OCI-M2 (cell line): ENCODE measurements around the gene PRODH.
"Not testable (repeated sequence)": the region's sequence is repeated elsewhere in the genome, so short reads cannot be mapped to it uniquely, and the experiment has no call there.

ENCODE experiments used
- DNase-seq: peaks from one replicate; lab custom pipeline; 2025; ENCODE audit not compliant: unreplicated experiment; lab: John Stamatoyannopoulos, UW

The PRODH gene

DNA sequence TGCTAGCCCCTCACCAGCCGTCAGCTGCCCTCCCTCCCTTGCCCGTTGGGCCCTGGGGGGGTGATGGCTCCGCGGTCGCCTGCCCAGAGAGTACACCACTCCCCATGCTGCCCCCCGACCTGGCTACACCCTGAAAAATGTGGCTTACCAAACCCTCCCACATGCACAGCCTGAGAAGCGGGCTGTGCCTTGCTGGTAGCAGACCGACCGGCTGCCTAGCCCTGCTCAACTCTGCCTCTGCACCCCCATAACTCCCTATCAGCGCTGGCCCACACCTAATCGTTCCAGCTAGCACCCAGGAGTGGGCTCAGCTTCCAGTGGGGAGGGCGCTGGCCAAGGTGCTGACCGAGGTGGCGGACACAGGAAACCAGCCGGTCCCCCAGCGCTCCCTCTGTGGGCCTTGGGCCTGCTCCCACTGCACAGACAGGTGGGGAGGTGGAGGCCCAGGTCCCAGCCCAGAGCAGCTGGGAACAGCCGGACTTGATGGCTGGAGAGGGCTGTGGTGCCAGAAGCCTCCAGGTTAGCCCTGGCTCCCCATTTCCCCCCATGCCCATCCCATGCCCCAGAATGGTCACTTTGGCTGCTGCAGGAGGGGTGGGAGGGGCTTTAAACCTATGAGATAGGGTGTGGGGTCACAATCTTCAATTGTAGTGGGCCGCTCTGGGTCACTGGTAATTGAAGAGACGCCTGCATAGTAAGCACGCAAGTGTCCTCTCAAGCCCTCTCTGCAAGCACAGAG, 32.1 kb upstream of the PRODH start:
- DNase-seq = no peak

DNA sequence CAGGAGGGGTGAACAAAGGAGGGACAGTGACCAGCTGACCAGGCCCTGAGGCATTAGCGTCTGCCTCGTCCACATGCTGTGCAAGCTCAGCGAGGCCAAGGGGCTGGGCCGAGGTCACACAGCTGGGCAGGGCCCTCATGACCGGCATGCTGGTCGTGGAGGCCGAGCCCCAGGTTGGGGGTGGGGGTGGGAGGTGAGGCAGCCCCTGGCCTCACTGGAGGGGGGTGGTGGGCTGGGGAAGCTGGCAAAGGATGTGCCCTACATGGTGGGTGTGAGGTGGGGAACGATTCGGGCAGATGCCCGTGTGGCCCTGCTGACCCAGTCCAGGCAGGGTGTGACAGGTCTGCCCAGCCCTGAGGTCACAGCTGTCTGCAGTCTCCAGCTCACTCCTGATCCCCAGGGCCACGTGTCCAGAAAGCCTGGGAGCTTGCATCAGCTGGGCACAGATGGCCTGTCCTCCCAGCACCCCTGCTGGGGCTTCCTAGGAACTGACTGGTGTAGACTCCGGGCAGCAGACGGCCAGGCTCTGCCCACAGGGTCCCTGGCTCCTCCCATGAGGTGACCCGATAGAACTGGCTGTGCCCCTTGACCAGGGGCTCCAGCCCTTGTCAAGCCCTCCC, 31.4 kb upstream of the PRODH start:
- DNase-seq = not testable (repeated sequence)

DNA sequence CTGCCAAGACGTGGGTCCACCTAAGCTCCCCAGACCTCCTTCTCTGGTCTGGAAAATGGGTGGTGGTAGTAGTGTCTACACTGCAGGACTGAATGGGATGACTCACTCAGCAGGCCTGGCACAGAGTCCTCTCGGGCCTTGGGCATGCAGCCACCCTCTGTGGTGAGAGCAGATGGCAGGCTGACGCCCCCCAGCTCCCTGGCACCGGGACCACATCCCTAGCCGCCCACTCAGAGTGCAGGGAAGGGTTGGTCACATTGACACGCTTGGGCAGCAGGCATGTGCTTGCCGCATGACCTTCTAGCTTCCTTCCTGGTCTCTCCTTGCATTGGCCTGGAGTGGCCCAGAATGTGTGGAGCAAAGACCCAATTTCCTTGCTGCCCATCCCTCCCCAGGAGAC, 30.7 kb upstream of the PRODH start:
- no peak for DNase-seq

DNA sequence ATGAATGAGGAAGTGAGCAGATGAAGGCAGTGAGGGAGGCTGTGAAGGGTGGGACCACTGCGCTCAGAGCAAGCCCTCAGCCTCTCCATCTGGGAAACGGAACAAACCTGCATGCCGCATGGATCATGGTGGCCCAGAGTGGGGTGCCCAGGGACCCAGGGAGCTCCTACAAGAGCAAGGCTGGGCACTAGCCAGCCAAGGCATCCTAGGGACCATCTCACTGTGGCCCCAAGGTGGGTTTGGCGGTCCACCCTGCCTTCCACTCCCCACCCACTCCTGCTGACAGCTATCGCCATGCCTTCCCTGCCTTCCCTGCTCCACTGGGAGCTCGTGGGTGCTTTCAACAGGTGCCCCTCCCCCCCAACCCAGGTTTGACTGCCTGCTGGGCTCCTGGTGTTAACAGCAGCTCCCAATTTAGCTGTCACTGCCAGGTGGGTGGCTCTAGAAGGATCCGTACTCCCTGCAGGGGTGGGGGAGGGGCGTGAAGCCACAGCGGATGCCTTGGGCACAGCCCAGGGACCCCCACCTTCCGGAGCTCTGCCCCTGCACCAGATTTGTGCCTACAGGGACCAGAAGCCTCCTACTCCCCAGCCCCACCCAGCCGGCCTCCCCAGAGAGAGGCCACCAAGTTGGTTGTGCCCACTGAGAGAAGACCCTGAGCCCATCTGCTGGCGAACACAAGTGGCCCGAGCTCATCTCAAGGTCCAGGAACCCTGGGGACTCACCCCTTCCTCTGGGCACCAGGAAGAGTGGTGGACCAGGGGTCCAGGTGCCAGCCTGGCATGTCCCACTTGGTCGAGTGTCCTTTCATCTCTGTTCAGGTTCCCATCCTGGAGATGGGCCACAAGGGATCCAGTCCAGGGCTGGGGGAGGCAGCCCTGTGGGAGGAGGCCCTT, 29.7 kb upstream of the PRODH start:
- DNase-seq = no peak

DNA sequence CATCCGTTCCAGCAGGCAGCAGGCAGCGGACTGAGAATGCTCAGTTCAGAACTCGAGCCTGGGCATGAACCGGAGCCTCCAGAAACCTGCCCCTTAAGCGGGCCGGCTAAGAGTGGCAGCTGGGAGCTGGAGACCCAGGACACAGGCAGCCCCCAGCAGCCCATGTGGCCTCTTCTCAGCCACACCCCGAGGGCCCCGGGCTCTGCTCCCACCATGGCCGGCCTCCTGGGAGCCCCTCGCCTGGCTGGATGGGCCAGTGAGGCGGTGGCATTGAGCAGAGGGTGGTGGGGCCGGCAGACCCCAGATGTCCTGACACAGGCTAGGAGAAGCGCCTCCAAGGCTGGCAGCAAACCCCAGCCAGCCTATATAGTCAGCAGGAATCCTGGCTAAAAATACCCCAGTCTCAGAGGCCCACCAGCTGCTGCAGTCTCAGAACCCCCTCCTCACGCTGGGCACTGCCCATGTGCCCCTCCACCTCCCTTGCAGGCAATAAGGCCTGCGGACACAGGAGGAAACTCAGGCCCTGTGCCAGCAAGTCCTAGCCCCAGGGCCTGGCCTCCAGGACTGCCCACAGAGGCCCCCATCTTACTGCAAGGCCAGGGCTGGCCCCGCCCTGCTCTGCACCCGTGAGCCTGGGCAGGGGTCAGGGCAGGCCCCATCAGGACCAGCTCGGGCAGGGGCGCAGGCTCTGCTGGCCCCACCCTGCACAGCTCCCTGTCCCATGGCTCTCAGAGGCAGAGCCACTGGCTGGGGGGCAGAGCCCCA, 28.6 kb upstream of the PRODH start:
- not testable (repeated sequence) for DNase-seq

DNA sequence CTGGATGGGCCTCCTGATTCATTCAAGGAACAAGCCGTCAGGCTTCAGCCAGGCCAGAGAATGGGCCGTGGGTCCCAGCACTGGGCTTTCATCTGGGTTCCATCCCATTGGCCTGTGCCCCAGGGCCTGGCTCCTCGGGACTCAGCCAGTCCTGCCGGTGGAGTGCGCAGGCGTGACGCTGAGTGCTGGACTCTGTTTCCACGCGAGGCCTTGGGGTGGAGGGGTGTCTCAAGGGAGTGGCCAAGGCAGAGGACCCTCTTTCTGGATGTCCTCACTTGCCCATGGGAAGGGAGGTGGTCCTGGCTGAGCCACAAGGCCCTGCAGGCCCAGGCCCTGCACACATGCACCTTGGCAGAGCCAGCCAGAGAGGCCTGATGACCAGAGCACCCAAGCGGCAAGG, 28.0 kb upstream of the PRODH start:
- DNase-seq = not testable (repeated sequence)

DNA sequence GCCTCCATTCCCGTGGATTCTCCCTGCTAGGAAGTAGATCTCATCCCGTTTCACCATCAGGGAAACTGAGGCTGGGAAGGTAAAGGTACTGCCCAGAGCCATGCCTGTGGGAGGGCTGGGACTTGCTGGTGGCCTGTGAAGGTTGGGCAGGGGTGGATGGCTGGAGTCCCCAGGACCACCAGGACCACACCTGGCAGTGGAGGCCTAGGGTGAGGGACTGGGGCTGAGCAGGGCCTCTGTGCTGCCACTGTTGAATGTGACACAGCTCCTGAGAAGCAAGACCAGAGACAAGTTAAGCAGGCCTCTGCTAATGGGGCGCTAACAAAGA, 26.2 kb upstream of the PRODH start:
- no peak for DNase-seq

DNA sequence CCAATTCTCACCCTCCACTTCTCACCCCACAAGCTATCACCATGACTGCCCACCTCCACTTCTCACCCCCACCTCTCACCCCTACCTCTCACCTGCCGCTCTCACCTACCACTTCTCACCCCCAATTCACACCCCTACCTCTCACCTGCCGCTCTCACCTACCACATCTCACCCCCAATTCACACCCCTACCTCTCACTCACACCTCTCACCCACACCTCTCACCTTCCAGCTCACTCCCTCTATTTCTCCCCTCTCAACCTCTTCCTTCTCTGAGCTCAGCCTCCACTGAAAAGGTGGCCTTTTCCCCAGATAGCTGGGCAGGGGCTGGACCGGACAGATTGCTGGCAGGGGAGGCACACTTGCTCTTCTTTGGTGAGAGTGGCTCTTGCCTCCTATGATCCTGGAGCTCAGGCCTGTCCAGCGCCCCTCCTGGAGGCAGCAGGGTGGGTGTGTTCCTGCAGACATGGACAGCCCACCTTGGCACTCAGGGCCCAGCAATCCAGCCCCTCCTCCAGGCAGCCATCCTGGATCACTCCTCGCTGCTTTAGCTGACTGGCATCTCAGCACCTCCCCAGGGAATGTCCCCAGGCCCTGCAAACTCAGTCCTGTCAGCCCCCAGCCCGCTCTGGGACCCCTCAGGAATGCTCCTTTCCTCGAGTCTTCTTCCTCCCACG, 25.7 kb upstream of the PRODH start:
- DNase-seq = not testable (repeated sequence)

DNA sequence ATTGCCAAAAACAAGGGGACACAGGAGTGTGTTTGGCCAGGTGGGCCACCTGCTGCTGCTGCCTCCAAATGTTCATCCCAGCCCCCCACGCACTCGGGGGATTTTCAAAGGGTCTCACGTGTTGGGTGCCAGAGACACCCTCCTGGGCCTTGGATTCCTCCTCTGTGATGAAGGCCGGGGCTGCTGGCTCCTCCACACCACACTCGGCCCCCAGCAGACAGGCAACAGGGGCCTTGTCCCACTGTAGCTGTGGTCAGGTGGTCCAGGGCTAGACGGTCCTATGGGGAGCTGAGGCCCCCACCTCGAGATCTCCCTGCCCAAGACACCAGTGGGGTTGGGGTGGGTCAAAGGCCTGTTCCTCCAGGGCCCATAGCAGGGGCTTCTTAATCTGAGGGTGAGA, 25.1 kb upstream of the PRODH start:
- not testable (repeated sequence) for DNase-seq

DNA sequence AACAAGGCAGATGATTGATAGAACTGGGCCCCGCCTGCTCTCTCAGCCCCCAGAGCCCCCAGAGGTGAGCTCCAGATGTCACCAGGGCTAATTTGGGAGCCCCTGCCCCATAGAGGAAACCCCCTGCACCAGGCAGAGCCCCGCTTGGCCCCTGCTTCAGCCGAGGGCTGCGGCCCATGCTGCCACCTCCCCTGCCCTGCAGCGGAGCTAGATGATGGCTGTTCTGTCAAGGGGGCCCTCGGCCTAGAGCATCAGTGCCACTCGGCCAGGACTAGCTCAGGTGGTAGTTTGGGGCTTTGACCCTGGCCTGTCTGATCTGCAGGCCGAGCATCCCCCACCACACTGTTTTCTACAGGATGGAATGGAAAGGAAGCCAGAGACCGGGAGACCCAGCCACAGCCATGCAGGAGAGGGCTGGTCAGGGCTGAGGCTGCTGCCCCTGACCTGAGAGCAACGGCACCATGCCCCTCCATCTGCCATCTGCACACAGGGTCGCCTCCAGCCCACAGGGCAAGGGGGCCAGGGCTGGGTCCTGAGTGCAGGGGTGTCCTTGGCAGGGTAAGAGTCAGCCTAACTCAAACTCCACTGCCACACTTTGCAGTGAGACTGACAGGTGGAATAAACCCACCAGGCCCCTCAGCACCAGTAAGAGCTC, 24.2 kb upstream of the PRODH start:
- not testable (repeated sequence) for DNase-seq

DNA sequence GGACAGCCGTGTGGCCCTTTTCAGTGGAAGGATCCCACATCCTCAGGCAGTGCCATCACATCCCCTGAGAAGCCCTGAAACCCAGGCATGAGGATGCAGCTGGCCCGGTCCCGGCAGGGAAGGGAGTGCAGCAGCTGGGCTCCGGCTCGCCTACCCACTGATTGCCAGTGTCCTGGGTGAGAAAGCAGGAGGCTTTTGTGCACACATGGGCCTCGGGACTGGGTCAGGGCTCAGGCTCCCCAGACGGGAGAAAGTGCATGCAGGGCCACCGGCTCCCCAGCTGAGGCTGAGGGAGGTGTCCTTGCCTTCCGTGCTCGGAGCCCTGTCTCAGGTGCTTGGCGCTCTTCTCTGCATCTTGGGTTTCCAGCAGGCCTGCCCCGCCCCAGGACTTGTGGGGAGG, 23.6 kb upstream of the PRODH start:
- not testable (repeated sequence) for DNase-seq

DNA sequence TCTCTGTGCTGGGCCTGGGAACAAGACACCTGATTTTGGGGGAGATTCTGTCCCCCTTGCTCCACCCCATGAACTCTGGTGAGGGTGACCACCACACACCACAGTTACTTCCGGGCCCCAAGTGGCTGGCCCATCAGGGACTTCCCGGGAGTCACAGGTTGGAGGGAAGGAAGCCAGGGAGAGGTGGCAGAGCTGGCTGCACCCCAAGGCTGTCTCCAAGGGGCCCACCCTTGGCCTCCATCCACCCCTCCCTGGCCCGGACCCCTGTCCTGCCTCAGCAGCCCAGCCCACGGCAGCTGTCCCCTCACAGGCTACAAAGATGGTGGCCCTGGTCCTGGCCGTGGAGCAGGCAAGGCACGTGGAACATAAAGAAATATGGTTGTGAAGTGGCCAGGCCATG, 23.2 kb upstream of the PRODH start:
- not testable (repeated sequence) for DNase-seq

DNA sequence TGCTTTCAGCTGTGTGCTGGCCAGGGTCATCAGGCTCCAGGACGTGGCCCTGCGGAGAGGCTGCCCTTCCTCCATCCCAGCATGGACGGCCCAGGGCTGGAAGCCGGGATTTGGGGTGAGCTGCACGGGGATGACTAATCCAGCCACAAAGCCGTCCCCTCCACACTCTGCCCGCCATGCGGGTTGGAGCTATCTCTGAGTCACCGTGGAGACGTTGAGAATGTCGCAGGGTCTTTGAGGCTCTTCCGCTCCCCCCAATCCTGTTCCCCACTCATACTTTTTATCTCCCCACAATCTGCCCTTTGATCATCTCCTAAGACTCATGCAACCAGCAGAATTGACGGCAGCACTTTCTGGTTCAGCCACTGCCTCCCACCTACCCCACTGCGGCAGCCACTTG, 22.6 kb upstream of the PRODH start:
- not testable (repeated sequence) for DNase-seq

DNA sequence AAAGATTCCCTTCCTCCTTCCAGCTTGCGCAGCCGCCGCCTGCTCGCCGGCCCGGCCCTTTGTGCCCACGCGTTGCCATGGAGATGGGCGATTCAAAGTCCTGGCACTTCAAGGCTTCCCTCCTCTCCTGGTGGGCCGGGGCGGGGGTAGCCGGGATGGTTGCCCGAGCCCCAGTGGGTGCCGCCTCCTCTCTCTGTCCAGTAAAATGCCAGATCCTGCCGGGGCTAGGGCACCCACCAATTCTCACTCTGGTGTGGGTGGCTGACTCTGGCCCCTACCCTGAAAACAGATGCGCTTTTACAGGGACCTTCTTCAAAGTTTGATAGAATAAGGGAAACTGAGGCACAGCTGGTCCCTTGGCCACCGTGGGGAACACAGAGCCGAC, 22.2 kb upstream of the PRODH start:
- DNase-seq = not testable (repeated sequence)

DNA sequence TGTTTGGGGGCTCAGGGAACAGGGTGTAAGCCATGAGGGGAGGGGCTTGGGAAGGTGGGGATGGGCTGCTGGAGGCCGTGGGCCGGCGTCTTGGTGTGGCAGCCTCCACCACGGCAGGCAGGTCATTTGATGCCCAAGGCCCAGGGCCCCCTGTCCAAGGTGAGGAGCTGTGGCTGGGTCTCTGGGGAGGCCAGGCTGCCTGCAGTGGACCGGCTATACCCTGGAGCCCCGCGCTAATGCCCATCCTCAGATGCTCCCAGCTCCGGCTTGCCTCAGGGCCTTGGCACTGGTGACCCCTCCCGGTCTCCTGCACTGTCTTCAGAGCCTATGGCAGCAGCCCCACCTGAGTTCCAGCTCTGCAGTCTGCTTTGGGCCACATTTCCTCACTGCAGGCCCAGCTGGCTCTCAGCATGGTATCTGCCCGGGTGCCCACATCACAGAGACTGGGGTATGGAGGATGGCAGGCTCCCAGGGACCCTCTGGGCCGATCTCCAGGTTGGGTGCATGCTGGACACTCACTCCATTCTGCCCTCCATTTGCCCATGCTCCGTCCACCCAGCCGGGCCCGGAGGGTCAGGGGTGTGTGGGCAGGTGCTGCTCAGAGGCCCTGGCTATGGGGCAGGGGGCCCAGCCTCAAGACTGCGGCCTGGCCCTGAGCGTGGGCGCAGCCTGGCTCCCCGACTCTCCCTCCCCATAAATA, 21.7 kb upstream of the PRODH start:
- not testable (repeated sequence) for DNase-seq

DNA sequence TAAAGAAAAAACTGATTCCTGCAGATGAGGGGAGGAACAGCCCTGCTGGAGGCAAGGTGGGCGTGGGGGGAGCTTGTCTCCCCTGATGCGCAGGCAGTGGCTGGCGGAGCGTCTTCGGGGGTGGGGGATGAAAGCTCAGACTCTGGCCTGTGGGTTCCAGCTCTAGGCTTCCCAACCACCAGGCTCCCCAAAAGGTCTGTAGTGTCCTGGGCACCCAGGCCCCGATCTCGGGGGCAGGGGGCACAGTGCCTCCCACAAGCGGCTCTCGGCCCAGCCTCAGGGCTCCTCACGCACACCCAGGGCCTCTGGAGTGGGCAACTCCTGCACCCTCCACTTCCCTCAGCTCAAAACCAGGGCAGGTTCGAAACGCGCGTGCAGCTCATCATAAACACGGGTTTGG, 20.9 kb upstream of the PRODH start:
- not testable (repeated sequence) for DNase-seq

DNA sequence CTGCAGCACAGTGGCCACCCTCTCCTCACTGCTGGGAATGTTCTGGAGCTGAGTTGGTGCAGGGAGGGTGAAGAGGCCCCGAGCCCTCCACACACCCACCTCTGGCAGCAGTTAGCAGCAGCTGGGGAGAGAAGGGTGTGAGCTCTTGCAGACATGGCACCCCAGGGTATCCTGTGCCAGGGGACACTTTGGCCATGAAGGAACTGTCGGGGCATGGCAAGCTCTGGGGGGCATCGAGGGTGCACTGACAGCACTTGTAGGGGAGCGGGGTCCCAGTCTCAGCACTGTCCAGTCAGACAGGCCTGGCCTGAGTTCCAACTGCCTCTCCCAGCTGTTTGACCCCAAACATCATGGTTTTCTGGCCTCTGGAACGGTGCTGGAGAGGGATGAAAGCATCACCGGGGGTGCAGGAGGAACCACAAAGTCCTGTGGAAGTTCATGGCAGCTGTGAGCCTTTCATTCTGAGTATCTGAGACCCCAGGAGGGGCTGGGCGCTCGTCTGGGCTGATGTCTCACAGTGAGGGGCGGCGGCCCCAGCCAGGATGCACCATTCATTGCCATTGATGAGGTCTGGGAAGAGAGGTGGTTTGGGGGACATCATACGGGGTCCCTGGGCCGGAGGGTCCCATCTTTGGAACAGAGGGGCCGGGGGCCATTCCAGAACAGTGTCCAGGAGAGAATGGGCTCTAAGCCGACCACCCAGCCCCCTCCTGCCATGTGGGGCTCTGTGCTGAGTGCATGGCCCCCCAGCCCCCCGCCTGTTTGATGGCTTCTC, 20.2 kb upstream of the PRODH start:
- not testable (repeated sequence) for DNase-seq

DNA sequence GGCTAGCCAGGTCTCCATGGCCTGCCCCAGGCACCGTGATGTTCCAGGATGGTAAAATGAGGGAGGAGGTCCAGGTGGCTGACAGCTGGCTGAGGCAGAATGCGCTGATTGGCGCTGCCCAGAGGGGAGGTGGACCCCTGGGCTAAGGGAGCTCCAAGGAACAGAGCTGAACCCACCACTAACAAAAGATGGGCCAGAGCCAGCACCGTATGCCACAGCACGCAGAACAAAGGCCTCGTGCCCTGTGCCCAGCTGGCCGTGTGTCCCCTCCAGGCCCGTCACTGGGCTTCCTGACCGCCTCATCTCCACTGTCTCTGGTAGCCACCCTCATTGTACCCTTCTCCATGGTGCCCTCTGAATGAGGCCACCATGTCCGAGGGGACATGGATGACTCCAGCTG, 19.6 kb upstream of the PRODH start:
- no peak for DNase-seq
